CD4-positive, alpha-beta T cell treated with Interleukin-6 at 100 ng/mL for 8 hours (primary cell): ENCODE data around the gene HOXC10.
A peak's percentile ranks its signal among the peaks of the same experiment; 100 is the strongest.

Experiments used
- DNase-seq: peaks from one replicate; pipeline ENCODE4 v3.0.0-alpha.2; 2020; ENCODE audit warnings: mixed read lengths, low spot score

HOXC10 gene

DNA sequence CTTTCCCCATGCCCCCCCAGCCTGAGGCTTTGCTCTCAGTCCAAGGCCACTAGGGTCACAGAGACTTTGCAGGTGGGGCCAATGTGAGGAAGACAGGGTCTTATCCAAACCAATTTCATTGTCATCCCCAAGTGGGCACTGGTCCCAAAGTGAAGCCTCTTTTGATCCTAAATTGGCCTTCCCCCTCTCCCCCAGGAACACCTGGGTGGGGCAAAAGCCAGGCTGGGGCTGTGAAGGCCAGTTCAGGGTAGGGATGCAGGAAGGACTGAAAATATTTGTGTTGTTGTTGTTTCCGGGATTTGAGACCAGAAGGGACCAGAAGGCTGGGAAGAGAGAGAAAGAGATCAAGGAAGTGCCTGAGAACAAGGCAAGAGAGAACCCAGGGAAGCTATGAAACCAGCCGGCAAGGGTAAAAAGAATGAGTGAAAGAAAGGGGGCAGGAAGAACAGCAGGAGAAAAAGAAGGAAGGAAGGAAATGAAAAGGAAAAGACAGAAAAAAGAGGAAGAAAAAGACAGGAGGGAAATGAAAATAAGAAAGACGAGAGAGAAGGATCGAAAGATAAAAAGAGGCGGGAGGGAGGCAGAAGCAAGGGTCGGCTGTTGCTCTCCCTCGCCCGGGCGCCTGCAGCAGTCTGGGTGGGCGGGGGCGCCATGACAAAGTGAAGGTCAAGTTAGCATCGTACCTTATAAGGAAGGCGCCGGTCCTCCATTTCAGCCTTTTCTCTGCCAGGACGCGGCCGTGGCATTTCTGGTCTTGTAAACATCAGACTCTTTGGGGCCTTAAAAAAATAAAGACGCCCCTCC, 19.5 kb upstream of the HOXC10 start:
- DNase-seq: no peak

DNA sequence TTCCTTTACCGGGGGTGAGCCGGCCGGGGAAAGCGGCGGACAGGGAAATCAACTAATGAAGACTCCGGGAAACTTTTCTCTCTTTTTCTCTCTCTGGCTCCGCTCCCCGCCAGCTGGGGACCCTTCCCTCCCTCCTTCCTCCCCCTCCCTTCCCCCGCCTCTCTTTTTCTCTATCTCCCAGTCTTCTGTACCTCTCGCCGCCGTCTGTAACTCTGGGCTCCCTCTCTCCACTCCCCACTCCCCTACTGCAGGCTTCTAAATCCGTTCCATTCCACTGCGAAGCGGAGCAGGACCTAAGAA, 18.9 kb upstream of the HOXC10 start:
- no peak for DNase-seq

DNA sequence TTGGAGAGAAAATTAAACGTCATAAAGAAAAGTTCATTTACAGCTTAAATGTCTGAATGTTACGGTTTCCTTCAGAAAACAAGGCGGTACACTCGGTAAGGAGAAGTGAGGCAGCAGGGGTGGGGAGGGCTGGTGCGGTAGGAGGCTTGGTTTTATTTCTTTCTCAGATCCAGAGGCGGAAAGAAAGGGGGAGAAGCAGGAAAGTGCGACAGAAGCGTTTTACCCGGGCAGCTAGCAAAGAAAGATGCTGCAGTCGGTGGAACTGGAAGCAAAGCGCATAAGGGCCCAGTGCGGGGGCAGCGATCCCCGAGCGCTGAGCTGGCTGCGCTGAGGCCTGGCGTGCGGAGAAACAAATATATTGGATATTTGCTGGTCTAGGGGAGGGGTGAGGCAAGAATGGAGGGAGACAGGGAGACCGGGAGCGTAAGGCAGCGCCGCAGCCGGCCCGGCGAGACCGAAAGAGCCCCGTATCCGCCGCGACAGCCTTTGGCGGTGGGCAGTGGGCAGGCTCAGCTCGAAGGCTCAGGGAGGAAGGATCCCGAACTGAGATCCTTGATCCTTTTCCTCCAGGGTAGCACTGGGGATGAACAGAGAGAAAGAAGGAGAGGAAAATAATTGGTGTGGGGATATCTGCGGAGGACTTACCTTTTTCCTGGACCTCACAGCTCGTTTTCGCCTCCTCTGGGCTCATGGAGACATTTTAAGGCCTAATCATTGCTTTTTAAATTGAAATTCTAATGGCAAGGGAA, 18.4 kb upstream of the HOXC10 start:
- DNase-seq: no peak

DNA sequence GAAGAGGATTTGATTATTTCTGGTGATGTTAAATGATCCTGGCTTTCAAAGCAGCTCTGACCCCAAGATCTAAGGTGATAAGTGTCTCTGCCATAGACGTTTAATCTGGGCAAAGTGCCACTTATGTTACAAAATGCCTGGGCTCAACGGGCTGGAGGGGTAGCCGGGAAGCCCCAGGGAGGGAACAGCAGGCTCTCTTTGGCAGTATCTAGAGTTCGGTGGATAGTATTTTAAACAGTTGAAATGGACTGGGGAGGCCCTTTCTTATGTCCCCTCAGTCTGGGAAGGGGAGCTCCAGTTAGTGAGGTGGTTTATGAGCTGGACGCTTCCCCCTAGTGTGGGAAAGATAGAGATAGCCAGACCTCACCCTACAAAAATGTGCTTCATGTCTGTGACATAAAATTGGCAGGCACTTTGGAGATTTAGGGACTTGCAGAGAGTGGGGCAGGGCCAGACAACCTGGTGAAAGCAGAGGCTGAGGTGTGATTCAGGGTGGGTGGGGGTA, 17.5 kb upstream of the HOXC10 start:
- no peak for DNase-seq

DNA sequence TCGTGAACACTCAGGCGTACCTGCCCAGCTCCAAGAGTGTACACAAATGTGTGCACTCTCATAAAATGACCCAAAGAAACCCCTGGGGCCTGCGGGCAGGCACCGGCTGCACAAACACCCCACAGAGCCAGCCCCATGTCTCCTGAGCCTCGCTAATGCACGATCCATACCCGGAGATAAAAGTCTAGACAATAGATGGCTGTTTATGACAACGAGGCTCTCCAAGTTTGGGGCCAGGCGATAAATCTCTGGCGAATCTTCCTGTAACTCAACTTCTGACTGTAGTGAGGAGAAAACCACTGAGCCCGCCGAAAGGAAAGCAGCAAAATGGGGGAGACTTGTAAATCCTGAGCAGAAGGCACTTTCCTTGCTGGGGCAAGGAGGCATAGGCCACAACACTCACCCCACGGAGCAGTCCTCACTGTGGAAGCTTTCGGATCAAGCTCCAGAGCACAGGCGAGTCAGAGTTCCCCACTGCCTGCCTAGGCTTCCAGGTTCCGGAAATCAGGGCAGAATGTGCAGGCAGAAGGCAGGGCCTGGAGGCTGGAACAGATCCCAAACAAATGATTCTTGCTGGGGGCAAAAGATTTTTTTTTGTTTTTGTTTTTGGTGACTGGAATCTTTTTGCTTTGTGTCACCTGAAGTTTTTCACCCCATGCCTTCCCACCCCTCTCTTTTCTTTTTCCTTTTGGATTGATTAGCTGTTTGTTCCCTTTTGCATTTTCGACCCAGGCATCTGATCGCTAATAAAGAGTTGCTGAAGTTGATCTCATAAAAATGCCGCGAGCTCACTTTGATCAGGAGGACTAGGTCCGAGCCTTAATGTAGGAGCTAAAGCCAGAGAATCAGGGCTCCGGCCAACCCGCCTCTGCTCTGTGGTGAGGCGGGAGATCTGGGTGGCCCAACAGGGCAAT, 16.5 kb upstream of the HOXC10 start:
- DNase-seq: no peak

DNA sequence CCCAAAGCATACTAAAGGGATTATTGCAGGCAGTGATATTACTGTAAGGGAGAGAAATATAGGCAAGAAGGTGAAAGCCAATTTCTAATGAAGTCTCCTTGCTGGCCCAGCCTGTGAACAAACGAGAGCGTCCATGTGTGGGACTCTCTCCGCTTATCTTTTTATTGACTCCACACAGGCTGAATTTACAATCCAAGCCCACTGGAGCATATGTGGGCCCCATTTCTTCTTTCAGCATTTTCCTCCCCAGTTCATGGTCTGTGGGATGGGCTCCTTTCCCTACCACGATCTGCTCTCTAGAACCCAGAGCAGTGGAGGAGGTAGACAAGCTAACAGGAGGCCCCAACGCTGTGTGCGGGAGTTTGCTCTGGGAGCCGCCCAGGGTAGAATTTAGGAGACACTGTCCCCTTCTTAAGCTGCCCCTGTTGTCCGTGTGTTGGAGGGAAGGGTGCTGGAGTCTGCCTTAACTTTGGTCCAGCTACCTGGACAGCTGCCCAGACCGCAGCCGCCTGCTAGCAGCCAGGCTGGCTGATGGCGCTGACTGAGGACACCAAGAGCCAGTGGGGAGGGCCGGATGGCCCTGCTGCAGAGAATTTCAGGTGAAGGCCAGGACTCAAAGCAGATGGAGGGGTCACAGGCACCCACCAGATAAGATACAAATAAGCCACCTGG, 15.2 kb upstream of the HOXC10 start:
- no peak for DNase-seq

DNA sequence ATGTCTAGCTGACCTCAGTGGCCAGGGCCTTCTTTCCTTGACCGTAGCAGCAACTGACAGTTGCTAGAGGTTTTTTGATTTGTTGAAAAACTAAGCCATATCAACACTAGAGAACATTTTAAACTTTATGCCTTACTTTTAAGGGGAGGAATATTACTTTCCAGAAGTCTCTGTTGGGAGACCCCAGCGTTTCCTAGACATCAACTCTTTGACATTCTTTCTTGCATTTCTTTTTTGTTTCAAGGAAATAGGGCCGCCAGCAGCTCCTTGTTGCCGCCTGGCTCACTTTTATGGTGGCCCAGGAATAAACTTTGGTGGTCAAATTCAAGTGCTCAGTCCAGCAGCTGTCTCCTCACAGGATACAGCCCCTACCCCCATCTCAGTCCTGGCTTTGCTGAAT, 14.5 kb upstream of the HOXC10 start:
- DNase-seq: no peak

DNA sequence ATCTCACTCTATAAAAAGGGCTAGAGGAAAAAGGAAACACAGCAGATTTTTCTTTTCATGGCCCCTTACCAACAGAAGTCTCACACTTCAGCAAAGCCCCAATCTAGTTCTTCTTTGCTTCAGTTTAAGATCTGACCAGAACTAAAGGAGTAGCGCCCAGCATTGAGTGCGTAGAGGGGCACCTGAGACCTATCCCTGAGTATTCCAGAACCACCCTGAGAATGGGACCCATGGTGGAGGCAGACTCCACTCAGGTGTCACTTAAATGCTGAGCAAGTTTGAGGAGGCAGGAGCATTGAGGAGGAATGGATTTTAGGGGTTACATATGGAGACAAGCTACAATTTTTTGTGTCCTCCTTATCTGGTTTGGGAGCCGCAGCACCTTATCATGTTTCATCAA, 13.8 kb upstream of the HOXC10 start:
- no peak for DNase-seq

DNA sequence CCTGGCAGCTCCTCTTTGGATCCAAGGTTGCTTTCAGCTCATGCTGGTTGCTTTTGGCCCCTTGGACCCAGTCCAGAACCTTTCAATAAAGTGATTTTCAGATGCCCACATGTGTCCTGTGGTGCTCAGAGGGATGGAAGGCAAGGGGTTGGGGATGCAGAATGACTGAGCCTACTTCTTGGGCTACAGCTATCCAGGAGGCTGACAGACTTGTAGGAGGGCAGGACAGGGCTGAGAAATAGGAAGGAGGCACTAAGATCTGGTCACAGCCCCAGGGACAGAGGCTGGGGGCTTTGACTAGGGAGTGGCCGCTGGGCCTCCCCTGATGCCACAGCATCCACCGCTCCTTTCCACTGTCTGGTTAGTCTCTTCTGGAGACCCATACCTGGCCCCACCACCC, 13.3 kb upstream of the HOXC10 start:
- DNase-seq: no peak

DNA sequence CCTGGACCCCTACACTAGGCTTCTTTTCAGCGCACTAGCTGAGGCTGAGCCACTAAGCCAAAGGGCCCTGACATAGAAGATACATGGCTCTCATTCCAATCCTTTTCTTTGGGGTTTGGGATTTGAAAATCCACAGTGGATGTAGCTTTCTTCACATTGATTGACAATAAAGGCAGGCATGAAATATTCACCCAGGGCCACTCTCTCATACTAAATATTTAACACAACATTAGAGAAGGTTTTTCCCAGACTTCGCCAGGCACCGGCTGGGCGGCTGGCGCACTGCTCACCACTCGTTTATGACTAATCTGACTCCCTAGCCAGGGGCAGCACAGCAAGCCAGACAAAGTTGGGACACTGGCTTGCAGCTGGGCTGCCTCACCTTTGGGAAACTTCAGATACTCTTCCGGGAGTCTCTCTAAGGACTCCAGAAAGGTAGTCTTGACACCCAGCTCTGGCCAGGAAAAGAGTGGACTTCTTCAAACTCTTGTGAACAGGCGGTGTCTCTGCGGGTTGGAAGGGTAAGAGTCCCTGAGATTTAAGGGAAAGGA, 12.7 kb upstream of the HOXC10 start:
- DNase-seq: no peak

DNA sequence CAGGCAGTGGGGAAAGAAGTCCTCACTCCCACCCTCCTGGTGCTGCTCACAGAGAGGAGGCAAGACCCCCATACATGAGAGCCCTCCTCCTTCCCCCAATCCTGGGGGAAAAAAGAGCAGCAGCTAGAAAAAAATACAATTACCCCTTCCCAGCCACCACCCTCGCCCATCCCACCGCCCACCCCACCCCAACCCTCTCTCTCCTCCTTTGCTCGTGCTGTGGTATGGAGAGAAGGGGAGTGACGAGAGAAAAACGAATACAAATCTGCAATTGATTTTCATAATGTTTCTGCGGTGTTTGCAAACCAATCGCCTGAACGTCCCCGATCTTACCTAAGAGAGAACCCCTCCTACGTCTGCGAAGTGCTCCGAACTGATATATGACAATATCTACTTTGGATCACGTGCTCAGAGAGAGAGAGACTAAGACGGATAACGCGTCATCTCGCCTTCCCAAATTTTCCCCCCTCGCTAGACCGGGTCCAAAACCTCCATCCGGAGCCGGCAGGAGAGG, 12.2 kb upstream of the HOXC10 start, which contains the start of gene HOXC11:
Gene HOXC11 (plus strand): TSS at position 405 of the 514 bp plus-strand sequence. CDS start 116 bp downstream, outside the sequence.
- DNase-seq: no peak

DNA sequence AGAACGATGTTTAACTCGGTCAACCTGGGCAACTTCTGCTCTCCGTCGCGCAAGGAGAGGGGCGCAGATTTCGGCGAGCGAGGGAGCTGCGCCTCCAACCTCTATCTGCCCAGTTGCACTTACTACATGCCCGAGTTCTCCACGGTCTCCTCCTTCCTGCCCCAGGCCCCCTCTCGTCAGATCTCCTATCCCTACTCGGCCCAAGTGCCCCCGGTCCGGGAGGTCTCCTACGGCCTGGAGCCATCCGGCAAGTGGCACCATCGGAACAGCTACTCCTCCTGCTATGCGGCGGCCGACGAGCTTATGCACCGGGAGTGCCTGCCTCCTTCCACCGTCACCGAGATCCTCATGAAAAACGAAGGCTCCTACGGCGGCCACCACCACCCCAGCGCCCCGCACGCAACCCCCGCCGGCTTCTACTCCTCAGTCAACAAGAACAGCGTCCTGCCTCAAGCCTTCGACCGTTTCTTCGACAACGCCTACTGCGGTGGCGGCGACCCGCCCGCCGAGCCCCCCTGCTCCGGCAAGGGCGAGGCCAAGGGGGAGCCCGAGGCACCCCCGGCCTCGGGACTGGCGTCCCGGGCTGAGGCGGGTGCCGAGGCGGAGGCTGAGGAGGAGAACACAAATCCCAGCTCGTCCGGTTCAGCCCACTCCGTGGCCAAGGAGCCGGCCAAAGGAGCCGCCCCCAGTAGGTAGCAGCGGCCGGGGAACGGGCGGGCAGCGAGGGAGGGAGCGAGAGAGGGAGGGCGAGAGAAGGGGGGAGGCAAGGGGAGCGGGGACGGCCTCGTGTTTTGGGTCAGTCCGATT, 11.5 kb upstream of the HOXC10 start:
- no peak for DNase-seq

DNA sequence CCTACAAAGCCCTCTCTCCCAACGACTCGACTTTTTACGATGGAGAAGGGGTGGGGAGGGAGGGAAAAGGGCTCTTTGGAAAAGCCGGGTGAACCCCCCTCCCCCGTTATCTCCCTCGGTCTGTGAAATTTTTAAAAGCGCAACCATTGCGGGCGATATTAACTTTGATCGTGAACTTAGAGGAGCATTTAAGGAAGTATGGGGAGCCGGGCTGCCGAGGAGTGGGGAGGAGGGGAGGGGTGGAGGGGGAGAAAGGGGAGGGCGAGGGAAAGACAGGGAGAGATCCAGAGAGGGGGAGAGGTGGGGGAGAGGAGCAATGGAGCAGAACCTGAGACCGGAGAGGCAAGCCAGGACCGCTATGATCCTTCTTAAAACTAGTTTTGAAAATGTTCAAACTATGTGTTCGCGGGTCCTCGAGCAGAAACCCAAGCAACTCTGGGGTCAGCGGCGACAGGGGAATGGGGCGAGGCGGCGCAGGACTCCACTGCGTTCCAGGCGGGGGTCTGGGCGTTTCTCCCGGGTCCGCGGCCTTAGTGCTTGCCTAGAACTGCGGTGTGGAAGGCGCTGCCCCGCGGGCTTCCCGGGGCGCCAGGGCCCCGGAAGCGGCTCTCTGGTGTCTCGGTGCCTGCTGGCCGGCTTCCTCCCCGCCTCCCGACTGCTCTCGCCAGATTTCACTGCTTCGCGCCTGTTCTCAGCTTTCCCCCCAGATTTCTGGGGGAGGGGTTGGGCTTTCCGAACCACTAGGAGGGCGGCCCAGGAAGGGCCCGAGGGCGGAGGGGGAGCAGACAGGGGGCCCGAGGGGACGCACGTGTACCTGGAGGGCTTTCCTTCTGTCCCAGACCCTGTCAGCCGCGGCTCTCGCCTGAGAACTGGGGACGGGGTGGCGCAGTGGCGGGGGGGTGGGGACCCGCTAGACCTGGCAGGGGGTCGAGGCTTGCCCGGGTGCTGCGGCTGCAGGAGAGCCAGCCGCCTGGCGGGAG, 10.6 kb upstream of the HOXC10 start, which contains the start of gene HOTAIR:
Gene HOTAIR (minus strand): TSS at position 871 of the 980 bp plus-strand sequence.
- DNase-seq: peak; percentile 12

DNA sequence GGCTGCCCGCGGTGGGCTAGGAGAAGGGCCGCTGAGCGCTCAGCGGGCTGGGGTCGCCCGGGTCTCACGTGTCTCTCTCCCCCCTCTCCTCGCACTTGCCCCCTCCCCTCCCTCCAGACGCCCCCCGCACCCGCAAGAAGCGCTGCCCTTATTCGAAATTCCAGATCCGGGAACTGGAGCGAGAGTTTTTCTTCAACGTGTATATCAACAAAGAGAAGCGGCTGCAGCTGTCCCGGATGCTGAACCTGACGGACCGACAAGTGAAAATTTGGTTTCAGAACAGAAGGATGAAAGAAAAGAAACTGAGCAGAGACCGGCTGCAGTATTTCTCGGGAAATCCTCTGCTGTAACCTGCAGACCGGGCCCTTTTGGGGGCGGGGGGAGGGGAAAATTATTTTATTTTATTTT, 9.9 kb upstream of the HOXC10 start:
- no peak for DNase-seq

DNA sequence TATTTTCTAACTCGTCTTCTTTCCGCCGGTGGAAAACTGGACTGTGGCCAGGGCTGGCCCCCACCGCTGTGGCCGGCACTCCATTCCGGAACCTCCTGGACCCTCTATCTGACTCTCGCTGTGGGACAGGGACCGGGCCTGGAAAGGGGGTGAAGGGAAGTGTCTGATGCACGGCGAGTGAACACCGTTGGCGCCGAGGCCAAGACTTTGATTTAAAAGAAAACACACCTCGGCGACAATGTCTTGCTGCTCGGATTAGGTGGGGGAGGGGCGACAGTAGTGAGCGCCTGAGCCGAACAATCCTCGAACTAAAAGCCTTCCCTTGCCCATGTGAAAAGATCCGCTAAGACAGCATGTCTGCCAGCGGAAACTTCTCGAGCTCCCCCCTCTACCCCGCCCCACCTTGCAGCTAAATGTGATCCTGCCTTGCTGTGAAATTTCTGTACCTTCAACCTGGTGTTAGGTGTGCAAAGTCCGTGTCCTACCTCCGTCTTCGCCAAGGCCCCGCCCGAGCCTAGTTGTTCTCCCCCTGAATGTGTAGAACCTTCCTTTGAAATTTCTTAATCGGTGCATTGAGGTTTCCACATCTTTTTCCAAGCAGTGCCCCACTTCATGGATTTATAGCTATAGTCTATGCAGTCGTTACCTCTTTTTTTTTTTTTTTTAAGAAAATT, 9.3 kb upstream of the HOXC10 start:
- no peak for DNase-seq

DNA sequence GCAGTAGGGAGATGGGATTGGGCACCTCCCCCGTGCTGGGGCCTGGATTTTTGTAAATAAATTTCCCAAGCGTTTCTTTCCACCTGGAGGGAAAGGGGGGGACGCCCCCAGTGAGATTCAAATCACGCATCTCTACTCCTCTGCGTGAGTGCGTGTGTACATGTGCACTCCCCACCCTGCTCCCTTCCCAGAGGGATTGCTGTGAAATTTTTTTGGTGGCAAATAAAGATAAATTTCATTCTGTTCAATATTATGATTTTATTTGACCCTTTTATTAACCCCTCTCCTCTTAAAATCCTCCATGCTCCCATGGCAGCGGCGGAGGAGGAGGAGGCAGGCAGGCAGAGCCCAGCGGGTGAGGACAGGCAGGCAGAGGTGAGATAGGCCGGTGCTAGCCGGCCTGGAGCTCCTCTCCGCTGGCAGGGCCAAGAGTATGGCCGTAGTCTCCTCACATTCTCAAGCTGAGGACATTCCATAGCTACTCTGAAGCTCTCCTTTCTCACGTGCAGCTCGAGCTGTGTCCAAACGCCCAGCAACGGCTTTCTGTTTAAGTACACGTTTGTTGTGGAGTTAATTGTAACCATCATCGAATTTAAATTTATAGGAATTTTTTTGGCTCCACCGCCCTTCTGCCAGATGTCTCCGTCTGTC, 8.6 kb upstream of the HOXC10 start:
- DNase-seq: no peak

DNA sequence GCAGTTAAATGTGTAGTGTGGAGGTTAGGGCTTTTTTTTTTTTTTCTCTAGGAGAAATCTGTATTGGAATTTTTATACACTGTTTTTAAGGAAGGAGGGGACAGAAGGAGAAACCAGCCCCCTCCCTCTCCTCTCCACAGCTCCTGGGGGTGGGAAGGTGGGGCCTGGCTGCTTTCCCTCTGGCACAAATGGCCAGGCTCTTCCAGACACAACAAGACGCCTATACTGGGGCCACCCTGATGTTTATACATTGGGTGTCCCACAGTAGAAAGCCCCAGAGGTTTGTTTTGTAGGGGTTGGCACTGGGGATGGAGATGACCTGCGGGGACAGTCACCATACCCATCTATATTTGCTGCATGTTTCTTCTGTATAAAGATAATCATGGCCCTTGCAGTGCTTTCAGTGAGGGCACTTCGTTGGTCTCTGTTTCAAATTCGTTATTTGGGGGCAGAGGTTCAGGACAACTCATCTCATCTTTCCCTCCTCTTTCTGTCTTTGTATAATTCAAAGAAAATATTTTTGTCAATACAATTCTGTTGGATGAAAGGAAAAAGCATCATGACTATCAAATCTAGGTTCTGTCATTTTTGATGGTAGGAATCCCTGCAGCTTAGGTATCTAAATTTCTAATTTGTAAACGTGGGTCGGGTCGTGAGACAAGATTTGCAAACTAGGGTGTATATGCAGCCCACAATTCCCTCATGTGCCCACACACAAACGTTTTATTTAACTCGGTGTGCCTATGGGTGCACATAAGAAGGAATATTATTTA, 7.9 kb upstream of the HOXC10 start:
- DNase-seq: no peak
